ENCODE data around the gene PAPPA. TPM values are rescaled to one million over a fixed set of nuclear protein-coding genes. Genes with fewer than 3 reads are reported as not detected.

The PAPPA gene
- total and polyA plus RNA-seq, 2 of the 8 experiments (the other 6 are each of a cell fraction or from before 2014, with no cell fraction given) = 0.18 to 0.63 TPM

DNA sequence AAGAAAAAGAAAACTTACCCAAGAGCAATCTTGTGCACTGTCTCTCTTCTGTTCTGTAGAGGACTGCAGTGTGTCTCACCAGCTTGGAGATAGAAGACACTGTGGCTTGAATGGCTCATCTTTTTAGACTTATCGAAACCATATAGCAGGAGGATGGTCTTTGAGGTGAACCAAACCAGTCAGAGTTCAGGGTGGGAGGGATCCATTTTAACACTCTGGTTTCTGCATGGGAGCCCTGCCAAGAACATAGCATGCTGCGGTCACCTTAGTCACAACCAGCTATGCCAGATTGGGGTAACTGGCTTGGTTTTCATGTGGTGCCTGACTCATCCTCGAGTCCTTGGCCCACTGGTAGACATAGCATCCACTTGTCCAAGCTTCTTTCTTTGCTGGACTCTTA is 135.1 kb downstream of the PAPPA start:
- Histone ChIP-seq H2BK12ac (ENCODE audit: low read depth, low read length) (no peak overlapping the region), H2BK5ac (ENCODE audit: low read depth, low read length) (no peak overlapping the region), H3K18ac (ENCODE audit: extremely low read depth, low read length) (no peak overlapping the region), H4K5ac (ENCODE audit: insufficient read length, low read depth, low read length) (no peak overlapping the region), H2BK15ac (ENCODE audit: low read length) (no peak overlapping the region), H2AK5ac (ENCODE audit: low read depth, low read length) (no peak overlapping the region), H2BK20ac (ENCODE audit: low read length) (no peak overlapping the region), H3K9ac (replicated peaks in 1 of 4; ENCODE audit: extremely low read depth in 1 of 4, low read depth in 3 of 4, low read length in 3 of 4) (no peak overlapping the region), H4K20me1 (replicated peaks in 1 of 2; ENCODE audit: control insufficient read depth in 1 of 2, insufficient read depth in 2 of 2, low read length in 2 of 2) (no peaks in the 10 kb centered on the region), H3K79me2 (ENCODE audit: control insufficient read depth in 1 of 2, insufficient read depth in 2 of 2, low read length in 2 of 2) (no peaks in the 10 kb centered on the region), H3K23me2 (ENCODE audit: low read depth, low read length) (no peaks in the 10 kb centered on the region), H3K4me1 (replicated peaks in 1 of 4; ENCODE audit: control insufficient read depth in 3 of 4, insufficient read depth in 4 of 4, low read length in 3 of 4) (peaks cover 0 to 14% (median 8%) of the 10 kb centered on the region in 4 experiments; a peak in 6 of 7 replicates), H3K4ac (replicated peaks; ENCODE audit: insufficient read length, low read depth, low read length) (no peak overlapping the region), H3K9me3 (ENCODE audit: insufficient read depth in 2 of 2, low read depth in 1 of 2, low read length in 1 of 2) (no peaks in the 10 kb centered on the region), H3K79me1 (ENCODE audit: low read depth, low read length) (no peaks in the 10 kb centered on the region), H4K8ac (ENCODE audit: extremely low read depth, insufficient read depth, low read length) (no peak overlapping the region), H2BK120ac (replicated peaks; ENCODE audit: low read depth, low read length) (no peak overlapping the region), H3K56ac (replicated peaks; ENCODE audit: insufficient read length, low read depth, low read length) (no peak overlapping the region), H3K14ac (ENCODE audit: insufficient read length) (no peak overlapping the region), H3K23ac (ENCODE audit: insufficient read length) (no peak overlapping the region), H3K36me3 (ENCODE audit: control insufficient read depth in 2 of 4, insufficient read depth in 4 of 4, low read length in 3 of 4) (no peaks in the 10 kb centered on the region), H3K27me3 (replicated peaks in 1 of 4; ENCODE audit: control insufficient read depth in 3 of 4, extremely low read depth in 1 of 4, insufficient read depth in 3 of 4, low read length in 3 of 4) (peaks cover 4 to 38% (median 26%) of the 10 kb centered on the region in 4 experiments), H3K4me2 (ENCODE audit: insufficient read depth in 1 of 2, low read depth in 2 of 2, low read length in 2 of 2) (no peak overlapping the region), H3K4me3 (ENCODE audit: extremely low read depth in 1 of 4, insufficient read depth in 2 of 4, low read depth in 3 of 4, low read length in 4 of 4) (no peak overlapping the region), H2AFZ (ENCODE audit: low read length) (no peak overlapping the region), H3K27ac (ENCODE audit: low read depth, low read length) (no peak overlapping the region), H4K91ac (replicated peaks; ENCODE audit: insufficient read length, low read length) (no peak overlapping the region)
- 95% methylated on average over 3 of the region's 3 CpGs; no CpG with 5 or more reads in 1 of the 2 experiments for WGBS, 2 experiments (ENCODE audit: extremely low coverage in 1 of 2, insufficient coverage in 1 of 2, insufficient read length in 1 of 2, insufficient replicate concordance in 2 of 2, low coverage in 1 of 2, low lambda C conversion rate in 2 of 2, missing lambda C conversion rate in 1 of 2)
- FAIRE-seq (no peak), DNase-seq (ENCODE audit: low read depth in 1 of 2, low spot score in 2 of 2) (no peak)
- no peak for TF ChIP-seq EP300 (IDR thresholded peaks at IDR 0.05; ENCODE audit: borderline replicate concordance in 1 of 2, low read depth in 2 of 2, low read length in 2 of 2)
- TF ChIP-seq, protein P1, sequence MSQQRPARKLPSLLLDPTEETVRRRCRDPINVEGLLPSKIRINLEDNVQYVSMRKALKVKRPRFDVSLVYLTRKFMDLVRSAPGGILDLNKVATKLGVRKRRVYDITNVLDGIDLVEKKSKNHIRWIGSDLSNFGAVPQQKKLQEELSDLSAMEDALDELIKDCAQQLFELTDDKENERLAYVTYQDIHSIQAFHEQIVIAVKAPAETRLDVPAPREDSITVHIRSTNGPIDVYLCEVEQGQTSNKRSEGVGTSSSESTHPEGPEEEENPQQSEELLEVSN (IDR thresholded peaks at IDR 0.05) = no peak
- TF ChIP-seq, protein P2, sequence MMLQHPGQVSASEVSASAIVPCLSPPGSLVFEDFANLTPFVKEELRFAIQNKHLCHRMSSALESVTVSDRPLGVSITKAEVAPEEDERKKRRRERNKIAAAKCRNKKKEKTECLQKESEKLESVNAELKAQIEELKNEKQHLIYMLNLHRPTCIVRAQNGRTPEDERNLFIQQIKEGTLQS (IDR thresholded peaks at IDR 0.05; ENCODE audit: insufficient read depth, low read depth, low read length) = no peak
- no peak for TF ChIP-seq SP2 (IDR thresholded peaks at IDR 0.05; ENCODE audit: low read length)
- no peak for TF ChIP-seq RBBP5 (IDR thresholded peaks at IDR 0.05; ENCODE audit: borderline replicate concordance, low read depth, low read length)
- no peak for TF ChIP-seq CREB1 (IDR thresholded peaks at IDR 0.05)
- no peak for TF ChIP-seq MAFK (IDR thresholded peaks at IDR 0.05; ENCODE audit: low read depth, low read length)
- TF ChIP-seq YY1 (IDR thresholded peaks at IDR 0.05; ENCODE audit: low read depth, low read length) = no peak
- TF ChIP-seq CBX8 (IDR thresholded peaks at IDR 0.05; ENCODE audit: borderline replicate concordance, low read depth, low read length) = no peak
- no peak for TF ChIP-seq RNF2 (IDR thresholded peaks at IDR 0.05; ENCODE audit: borderline replicate concordance, low read depth, low read length, missing control alignments, poor library complexity, severe bottlenecking)
- ChIA-PET CTCF (ENCODE audit: partially characterized antibody) (no interaction called here), POLR2A (ENCODE audit: partially characterized antibody) (no interaction called here)

Data from H1 (cell line).